Measurements from ENCODE around the gene SNRNP200. TPM values are rescaled to one million over a fixed set of nuclear protein-coding genes. Genes with fewer than 3 reads are reported as not detected.

SNRNP200 gene
- total and polyA plus RNA-seq, 11 donors = 38.8 to 85.5 (median 66.6) TPM

- intact Hi-C loops (cut with DNase I) = no loop called here
- peaks cover 0 to 51% (median 6%) of the 10 kb centered on the region in 12 donors for H3K4me1 ChIP-seq
Measured at GRCh38 chr2:96317584-96317997, 12.2 kb upstream of the SNRNP200 start.

DNA sequence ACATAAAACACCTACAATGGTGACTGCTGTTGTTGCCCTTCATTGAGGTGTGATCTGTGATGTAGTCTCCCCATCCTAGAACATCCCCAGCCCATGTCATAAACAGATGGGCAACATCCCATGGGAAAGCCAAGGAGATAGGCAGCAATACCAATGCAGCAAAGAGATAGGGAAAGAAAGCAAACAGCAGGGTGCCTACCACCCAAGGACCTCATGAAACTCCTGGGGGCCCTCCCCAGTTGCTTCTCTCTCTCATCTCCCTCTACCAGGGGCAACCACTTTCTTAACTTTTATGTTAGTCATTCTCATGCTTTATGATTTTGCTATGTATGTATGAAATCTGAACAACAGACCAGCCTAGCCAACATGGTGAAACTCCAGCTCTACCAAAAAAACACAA lies 11.7 kb upstream of the SNRNP200 start:
- peaks cover 0 to 25% (median 4%) of the 10 kb centered on the region in 9 donors for H3K27me3 ChIP-seq
- DNase-seq = no peak
- H3K27ac ChIP-seq = peak overlapping the region in 1 of 12 donors; percentile 79
- H3K36me3 ChIP-seq = no peaks in the 10 kb centered on the region
- TF ChIP-seq, protein P1, sequence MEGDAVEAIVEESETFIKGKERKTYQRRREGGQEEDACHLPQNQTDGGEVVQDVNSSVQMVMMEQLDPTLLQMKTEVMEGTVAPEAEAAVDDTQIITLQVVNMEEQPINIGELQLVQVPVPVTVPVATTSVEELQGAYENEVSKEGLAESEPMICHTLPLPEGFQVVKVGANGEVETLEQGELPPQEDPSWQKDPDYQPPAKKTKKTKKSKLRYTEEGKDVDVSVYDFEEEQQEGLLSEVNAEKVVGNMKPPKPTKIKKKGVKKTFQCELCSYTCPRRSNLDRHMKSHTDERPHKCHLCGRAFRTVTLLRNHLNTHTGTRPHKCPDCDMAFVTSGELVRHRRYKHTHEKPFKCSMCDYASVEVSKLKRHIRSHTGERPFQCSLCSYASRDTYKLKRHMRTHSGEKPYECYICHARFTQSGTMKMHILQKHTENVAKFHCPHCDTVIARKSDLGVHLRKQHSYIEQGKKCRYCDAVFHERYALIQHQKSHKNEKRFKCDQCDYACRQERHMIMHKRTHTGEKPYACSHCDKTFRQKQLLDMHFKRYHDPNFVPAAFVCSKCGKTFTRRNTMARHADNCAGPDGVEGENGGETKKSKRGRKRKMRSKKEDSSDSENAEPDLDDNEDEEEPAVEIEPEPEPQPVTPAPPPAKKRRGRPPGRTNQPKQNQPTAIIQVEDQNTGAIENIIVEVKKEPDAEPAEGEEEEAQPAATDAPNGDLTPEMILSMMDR (IDR thresholded peaks at IDR 0.05) = no peak
- TF ChIP-seq POLR2A (IDR thresholded peaks at IDR 0.05) = no peak
- no peak for ATAC-seq
- no peaks in the 10 kb centered on the region for H3K9me3 ChIP-seq
- peaks cover 0 to 47% (median 6%) of the 10 kb centered on the region in 12 donors for H3K4me1 ChIP-seq
- no peak overlapping the region for H3K4me3 ChIP-seq
- intact Hi-C loops (cut with DNase I) = no loop called here

More at GRCh38 chr2:96317584-96317997, 12.2 kb upstream of the SNRNP200 start:
- H3K36me3 ChIP-seq = no peaks in the 10 kb centered on the region
- H3K27ac ChIP-seq = no peak overlapping the region
- WGBS, 4 donors = 91 to 97% (median 96%) methylated on average over 4 of the region's 4 CpGs
- no peaks in the 10 kb centered on the region for H3K9me3 ChIP-seq
- DNase-seq (no peak), ATAC-seq (no peak)
- peaks cover 0 to 31% (median 5%) of the 10 kb centered on the region in 9 donors for H3K27me3 ChIP-seq
- TF ChIP-seq, protein P1 (IDR thresholded peaks at IDR 0.05) = no peak
- no peak for TF ChIP-seq POLR2A (IDR thresholded peaks at IDR 0.05)
- no peak overlapping the region for H3K4me3 ChIP-seq

DNA sequence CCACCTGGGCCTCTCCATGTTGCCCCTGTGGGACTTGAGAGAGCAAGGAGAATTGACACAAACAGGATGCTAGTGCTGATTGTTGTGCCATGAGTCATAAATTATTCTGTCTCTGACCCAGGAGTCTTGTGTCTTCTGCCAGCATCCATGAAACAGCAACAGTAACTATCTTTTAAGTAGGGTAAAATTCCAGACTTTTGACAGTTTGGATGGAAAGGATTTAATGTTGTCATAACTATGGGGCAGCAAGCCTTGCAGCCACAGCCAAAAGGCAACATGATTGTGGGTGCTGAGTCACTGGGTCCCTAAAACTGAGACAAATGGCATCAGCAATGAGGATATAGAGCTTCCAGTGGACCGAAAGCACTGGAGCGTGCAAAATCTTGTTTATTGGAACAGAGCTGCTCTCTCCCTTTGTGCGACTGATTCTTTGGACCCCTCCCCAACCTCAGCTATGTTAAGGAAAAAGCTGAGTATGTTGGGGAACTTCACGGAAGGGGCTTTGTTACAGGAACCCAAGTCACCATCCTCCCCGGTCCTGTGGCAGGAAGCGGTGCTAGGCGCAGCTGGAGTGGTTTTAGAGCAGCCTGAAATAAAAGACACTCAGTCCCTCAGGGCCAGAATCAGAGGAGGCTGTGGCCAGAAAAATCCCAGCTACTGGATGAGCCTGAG lies 10.2 kb upstream of the SNRNP200 start:
- DNase-seq = no peak
- WGBS, 4 donors = 53 to 67% (median 57%) methylated on average over 7 of the region's 7 CpGs
- intact Hi-C loops (cut with DNase I) = no loop called here
- H3K27ac ChIP-seq = peak overlapping the region in 5 of 12 donors; percentile 1 to 79 (median 17)
- H3K4me1 ChIP-seq = peaks cover 0 to 36% (median 0%) of the 10 kb centered on the region in 12 donors
- TF ChIP-seq, protein P1 (IDR thresholded peaks at IDR 0.05) = no peak
- no peak for TF ChIP-seq POLR2A (IDR thresholded peaks at IDR 0.05)
- no peaks in the 10 kb centered on the region for H3K9me3 ChIP-seq
- peak overlapping the region in 1 of 12 donors; percentile 17 for H3K4me3 ChIP-seq
- no peaks in the 10 kb centered on the region for H3K36me3 ChIP-seq
- ATAC-seq = peak in 1 of 4 donors; percentile 48
- H3K27me3 ChIP-seq = peaks cover 0 to 19% (median 4%) of the 10 kb centered on the region in 9 donors

DNA sequence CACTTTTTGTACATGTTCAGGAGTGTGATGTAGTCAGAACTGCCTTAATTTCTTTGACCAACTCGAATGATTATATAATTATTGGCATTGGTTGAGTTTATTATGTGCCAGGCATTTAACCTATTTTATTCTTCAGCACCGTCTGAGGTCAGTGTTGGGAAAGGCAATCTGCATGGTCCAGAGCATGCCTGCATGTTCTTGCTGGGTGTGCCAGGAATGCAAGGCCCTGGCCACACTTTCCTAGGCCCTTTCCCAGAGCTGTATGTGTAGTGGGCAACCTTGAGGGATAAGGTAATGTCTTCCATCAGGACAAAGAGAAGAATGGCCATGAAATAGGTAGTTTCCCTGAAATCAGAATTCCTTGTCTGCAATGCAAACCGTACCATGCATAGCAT lies 9.7 kb upstream of the SNRNP200 start:
- no peak overlapping the region for H3K4me3 ChIP-seq
- H3K4me1 ChIP-seq = peaks cover 0 to 30% (median 0%) of the 10 kb centered on the region in 12 donors
- 71 to 83% (median 75%) methylated on average over 3 of the region's 3 CpGs for WGBS, 4 donors
- ATAC-seq (no peak), DNase-seq (no peak)
- TF ChIP-seq, protein P1 (IDR thresholded peaks at IDR 0.05) = no peak
- TF ChIP-seq POLR2A (IDR thresholded peaks at IDR 0.05) = no peak
- no peaks in the 10 kb centered on the region for H3K36me3 ChIP-seq
- intact Hi-C loops (cut with DNase I) = no loop called here
- H3K27ac ChIP-seq = peak overlapping the region in 1 of 12 donors; percentile 79
- H3K9me3 ChIP-seq = no peaks in the 10 kb centered on the region
- peaks cover 0 to 14% (median 4%) of the 10 kb centered on the region in 9 donors for H3K27me3 ChIP-seq
